ENCODE data around the gene BTBD18. TPM values are rescaled to one million over a fixed set of nuclear protein-coding genes. Genes with fewer than 3 reads are reported as not detected.

BTBD18 gene
- total and polyA plus RNA-seq, 2 donors (not counting 1 experiment from before 2014, with no cell fraction given) = not detected

DNA sequence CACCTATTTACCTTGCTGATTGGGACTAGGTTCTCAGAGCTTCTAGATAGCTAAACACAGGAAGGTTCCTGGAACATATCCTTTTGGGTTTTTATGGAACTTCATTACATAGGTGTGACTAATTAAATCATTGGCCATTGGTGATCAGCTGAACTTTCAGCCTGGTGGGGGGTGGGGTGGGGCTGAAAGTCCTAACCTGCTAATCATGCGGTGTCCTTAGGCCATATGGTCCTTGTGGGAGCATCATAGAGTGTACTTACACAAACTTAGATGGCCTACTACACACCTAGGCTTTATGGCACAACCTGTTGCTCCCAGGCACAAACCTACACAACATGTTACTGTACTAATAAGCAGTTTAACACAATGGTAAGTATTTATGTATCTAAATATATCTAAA lies 19.0 kb downstream of the BTBD18 start:
- Histone ChIP-seq H3K4me2 (ENCODE audit: extremely low read depth, insufficient read depth, low read length) (no peak overlapping the region), H3K4me1 (ENCODE audit: control insufficient read depth, extremely low read depth, insufficient read depth, low read length) (no peaks in the 10 kb centered on the region), H2AFZ (ENCODE audit: low read length) (no peak overlapping the region), H3K36me3 (ENCODE audit: control insufficient read depth, insufficient read depth, low read length) (no peaks in the 10 kb centered on the region), H4K20me1 (ENCODE audit: control insufficient read depth, extremely low read depth, insufficient read depth, low read length) (no peaks in the 10 kb centered on the region), H3K4me3 (replicated peaks in 1 of 4; ENCODE audit: control extremely low read depth in 1 of 4, insufficient read depth in 1 of 4, low read depth in 3 of 4, low read length in 4 of 4) (no peak overlapping the region), H3K9ac (ENCODE audit: insufficient read depth, low read length) (no peak overlapping the region), H3K79me2 (ENCODE audit: control insufficient read depth, insufficient read depth, low read length) (peaks cover 23% of the 10 kb centered on the region), H3K27ac (ENCODE audit: insufficient read depth, low read length) (no peak overlapping the region), H3K27me3 (ENCODE audit: control insufficient read depth, insufficient read depth, low read length) (no peaks in the 10 kb centered on the region), H3K9me3 (ENCODE audit: control insufficient read depth, insufficient read depth, low read depth, low read length) (no peaks in the 10 kb centered on the region)
- no peak for TF ChIP-seq EZH2 (IDR thresholded peaks at IDR 0.05; ENCODE audit: low read length, missing control alignments)
- TF ChIP-seq CTCF (conservative IDR thresholded peaks at IDR 0.05 in 1 of 2, IDR thresholded peaks at IDR 0.05 in 1 of 2; ENCODE audit: low read depth in 1 of 2, low read length in 2 of 2) = no peak
- DNase-seq (ENCODE audit: low read depth in 2 of 2) = no peak

GRCh38 chr11:57729479-57729878 lies 22.1 kb downstream of the BTBD18 start:
- Histone ChIP-seq H3K36me3 (ENCODE audit: control insufficient read depth, insufficient read depth, low read length) (no peaks in the 10 kb centered on the region), H3K4me2 (ENCODE audit: extremely low read depth, insufficient read depth, low read length) (no peak overlapping the region), H3K9me3 (ENCODE audit: control insufficient read depth, insufficient read depth, low read depth, low read length) (no peaks in the 10 kb centered on the region), H3K79me2 (ENCODE audit: control insufficient read depth, insufficient read depth, low read length) (peaks cover 26% of the 10 kb centered on the region), H3K4me1 (ENCODE audit: control insufficient read depth, extremely low read depth, insufficient read depth, low read length) (no peaks in the 10 kb centered on the region), H3K27ac (ENCODE audit: insufficient read depth, low read length) (no peak overlapping the region), H3K9ac (ENCODE audit: insufficient read depth, low read length) (no peak overlapping the region), H3K27me3 (ENCODE audit: control insufficient read depth, insufficient read depth, low read length) (no peaks in the 10 kb centered on the region), H2AFZ (ENCODE audit: low read length) (no peak overlapping the region), H4K20me1 (ENCODE audit: control insufficient read depth, extremely low read depth, insufficient read depth, low read length) (no peaks in the 10 kb centered on the region), H3K4me3 (replicated peaks in 1 of 4; ENCODE audit: control extremely low read depth in 1 of 4, insufficient read depth in 1 of 4, low read depth in 3 of 4, low read length in 4 of 4) (no peak overlapping the region)
- TF ChIP-seq EZH2 (IDR thresholded peaks at IDR 0.05; ENCODE audit: low read length, missing control alignments) (no peak), CTCF (conservative IDR thresholded peaks at IDR 0.05 in 1 of 2, IDR thresholded peaks at IDR 0.05 in 1 of 2; ENCODE audit: low read depth in 1 of 2, low read length in 2 of 2) (no peak)
- DNase-seq (ENCODE audit: low read depth in 2 of 2) = no peak

GRCh38 chr11:57728829-57729228 lies 22.8 kb downstream of the BTBD18 start:
- no peaks in the 10 kb centered on the region for H3K9me3 ChIP-seq (ENCODE audit: control insufficient read depth, insufficient read depth, low read depth, low read length)
- TF ChIP-seq CTCF (conservative IDR thresholded peaks at IDR 0.05 in 1 of 2, IDR thresholded peaks at IDR 0.05 in 1 of 2; ENCODE audit: low read depth in 1 of 2, low read length in 2 of 2) = no peak
- no peak for TF ChIP-seq EZH2 (IDR thresholded peaks at IDR 0.05; ENCODE audit: low read length, missing control alignments)
- no peaks in the 10 kb centered on the region for H3K36me3 ChIP-seq (ENCODE audit: control insufficient read depth, insufficient read depth, low read length)
- H2AFZ ChIP-seq (ENCODE audit: low read length) = no peak overlapping the region
- no peak overlapping the region for H3K9ac ChIP-seq (ENCODE audit: insufficient read depth, low read length)
- no peak overlapping the region for H3K4me3 ChIP-seq (replicated peaks in 1 of 4; ENCODE audit: control extremely low read depth in 1 of 4, insufficient read depth in 1 of 4, low read depth in 3 of 4, low read length in 4 of 4)
- DNase-seq (ENCODE audit: low read depth in 2 of 2) = no peak
- H3K27me3 ChIP-seq (ENCODE audit: control insufficient read depth, insufficient read depth, low read length) = no peaks in the 10 kb centered on the region
- no peaks in the 10 kb centered on the region for H3K4me1 ChIP-seq (ENCODE audit: control insufficient read depth, extremely low read depth, insufficient read depth, low read length)
- H3K79me2 ChIP-seq (ENCODE audit: control insufficient read depth, insufficient read depth, low read length) = peaks cover 29% of the 10 kb centered on the region
- H3K27ac ChIP-seq (ENCODE audit: insufficient read depth, low read length) = no peak overlapping the region
- H4K20me1 ChIP-seq (ENCODE audit: control insufficient read depth, extremely low read depth, insufficient read depth, low read length) = no peaks in the 10 kb centered on the region
- H3K4me2 ChIP-seq (ENCODE audit: extremely low read depth, insufficient read depth, low read length) = no peak overlapping the region

Data from fibroblast of lung (primary cell).